Kasumi-1 (cell line): ENCODE results near the gene HRC.
"Not testable (repeated sequence)": the region's sequence is repeated elsewhere in the genome, so short reads cannot be mapped to it uniquely, and the experiment has no call there.

Experiments used
- DNase-seq, 2 experiments: peaks; one replicate each; lab custom pipeline; 2025; lab: John Stamatoyannopoulos, UW

Gene HRC, protein sequence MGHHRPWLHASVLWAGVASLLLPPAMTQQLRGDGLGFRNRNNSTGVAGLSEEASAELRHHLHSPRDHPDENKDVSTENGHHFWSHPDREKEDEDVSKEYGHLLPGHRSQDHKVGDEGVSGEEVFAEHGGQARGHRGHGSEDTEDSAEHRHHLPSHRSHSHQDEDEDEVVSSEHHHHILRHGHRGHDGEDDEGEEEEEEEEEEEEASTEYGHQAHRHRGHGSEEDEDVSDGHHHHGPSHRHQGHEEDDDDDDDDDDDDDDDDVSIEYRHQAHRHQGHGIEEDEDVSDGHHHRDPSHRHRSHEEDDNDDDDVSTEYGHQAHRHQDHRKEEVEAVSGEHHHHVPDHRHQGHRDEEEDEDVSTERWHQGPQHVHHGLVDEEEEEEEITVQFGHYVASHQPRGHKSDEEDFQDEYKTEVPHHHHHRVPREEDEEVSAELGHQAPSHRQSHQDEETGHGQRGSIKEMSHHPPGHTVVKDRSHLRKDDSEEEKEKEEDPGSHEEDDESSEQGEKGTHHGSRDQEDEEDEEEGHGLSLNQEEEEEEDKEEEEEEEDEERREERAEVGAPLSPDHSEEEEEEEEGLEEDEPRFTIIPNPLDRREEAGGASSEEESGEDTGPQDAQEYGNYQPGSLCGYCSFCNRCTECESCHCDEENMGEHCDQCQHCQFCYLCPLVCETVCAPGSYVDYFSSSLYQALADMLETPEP

GRCh38 chr19:49155005-49155819 lies at the start of gene HRC:
TSS of gene HRC (minus strand) at chr19:49155396. CDS start at chr19:49155237, 159 bp downstream.
- no peak for DNase-seq

DNA sequence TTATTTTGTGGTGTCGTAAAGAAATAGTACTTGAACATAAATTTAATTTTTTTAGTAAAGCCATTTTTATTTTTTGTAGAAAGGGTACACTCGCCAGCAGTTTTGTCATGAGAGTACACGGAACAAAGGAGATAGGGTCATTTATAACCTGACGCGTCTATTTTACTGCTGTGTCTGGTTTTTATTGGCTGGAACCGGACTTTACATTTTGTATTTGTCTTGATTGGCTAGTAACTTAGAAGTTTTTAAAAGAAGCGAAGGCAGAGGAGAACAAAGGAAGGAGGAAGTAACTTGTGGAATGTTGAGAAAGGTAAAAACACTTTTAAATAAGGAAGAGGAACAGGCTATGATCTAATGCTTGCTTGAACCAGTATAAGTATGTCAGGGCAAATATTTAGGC lies 45.8 kb upstream of the HRC start:
- DNase-seq, result no peak

GRCh38 chr19:49200238-49200862 lies 45.2 kb upstream of the HRC start:
- DNase-seq, result no peak

- DNase-seq, result no peak
Measured at GRCh38 chr19:49196527-49197240, 41.5 kb upstream of the HRC start.

- DNase-seq, result no peak
Measured at GRCh38 chr19:49194408-49194807, 39.2 kb upstream of the HRC start.

DNA sequence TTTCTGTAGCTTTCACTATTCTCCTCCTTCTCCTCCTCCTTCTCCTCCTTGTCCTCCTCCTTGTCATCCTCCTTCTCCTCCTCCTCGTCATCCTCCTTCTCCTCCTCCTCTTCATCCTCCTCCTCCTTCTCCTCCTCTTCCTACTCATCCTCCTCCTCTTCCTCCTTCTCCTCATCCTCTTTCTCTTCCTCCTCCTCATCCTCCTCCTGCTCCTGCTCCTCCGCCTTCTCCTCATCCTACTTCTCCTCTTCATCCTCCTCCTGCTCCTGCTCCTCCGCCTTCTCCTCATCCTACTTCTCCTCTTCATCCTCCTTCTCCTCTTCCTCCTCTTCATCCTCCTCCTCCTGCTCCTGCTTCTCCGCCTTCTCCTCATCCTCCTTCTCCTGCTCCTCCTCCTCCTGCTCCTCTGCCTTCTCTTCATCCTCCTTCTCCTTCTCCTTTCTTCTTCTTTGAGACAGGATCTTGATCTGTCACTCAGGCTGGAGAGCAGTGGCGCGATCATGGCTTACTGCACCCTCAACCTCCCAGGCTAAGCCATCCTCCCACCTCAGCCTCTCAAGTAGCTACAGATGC lies 38.7 kb upstream of the HRC start:
- no peak for DNase-seq

GRCh38 chr19:49190781-49191180 lies 35.6 kb upstream of the HRC start:
- no peak for DNase-seq

DNA sequence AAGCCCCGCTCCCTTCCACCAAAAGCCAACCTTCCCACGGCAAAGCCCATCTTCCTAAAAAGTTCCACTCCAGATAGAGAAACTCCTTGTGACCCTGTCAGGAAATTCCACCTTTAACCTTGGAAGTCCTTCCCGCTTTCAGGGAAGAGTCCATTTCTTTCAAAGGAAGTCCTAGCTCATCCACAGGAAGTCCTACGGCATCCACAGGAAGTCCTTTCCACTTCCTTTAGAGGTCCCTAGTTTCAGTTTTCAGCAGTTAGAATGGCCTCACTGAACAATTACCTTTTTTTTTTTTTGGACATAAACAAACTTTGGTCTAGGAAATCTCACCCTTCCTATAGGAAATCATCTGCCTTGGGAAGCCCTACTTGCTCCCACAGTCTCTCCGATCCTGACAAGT lies 34.1 kb upstream of the HRC start:
- DNase-seq, result no peak

GRCh38 chr19:49188626-49189200 lies 33.5 kb upstream of the HRC start:
- no peak for DNase-seq

- no peak for DNase-seq
Measured at GRCh38 chr19:49186108-49186507, 30.9 kb upstream of the HRC start.

DNA sequence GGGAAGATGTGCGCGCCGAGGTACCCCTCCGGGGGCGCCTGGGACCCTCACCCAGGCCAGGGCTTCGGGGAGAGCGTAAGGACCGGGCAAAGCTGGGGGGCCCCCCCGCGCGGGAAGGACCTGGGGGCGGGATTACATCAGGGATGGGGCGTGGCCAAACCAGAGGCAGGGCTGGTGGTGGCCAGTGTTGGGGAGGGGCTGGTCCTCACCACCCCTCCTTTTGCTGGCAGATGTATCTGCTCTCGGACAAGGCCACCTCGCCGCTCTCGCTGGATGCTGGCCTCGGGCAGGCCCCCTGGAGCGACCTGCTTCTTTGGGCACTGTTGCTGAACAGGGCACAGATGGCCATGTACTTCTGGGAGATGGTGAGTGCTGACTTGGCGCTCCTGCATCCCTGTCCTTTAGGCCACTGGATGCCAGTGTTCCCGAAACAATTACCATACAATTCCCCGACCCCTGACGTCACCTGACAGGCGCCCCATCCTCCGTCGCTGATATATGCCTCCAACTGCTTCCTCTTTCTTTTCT lies 27.7 kb upstream of the HRC start:
- no peak for DNase-seq

GRCh38 chr19:49182010-49182847 lies 27.0 kb upstream of the HRC start:
- not testable (repeated sequence) for DNase-seq

GRCh38 chr19:49180659-49181058 lies 25.5 kb upstream of the HRC start:
- DNase-seq, result no peak

DNA sequence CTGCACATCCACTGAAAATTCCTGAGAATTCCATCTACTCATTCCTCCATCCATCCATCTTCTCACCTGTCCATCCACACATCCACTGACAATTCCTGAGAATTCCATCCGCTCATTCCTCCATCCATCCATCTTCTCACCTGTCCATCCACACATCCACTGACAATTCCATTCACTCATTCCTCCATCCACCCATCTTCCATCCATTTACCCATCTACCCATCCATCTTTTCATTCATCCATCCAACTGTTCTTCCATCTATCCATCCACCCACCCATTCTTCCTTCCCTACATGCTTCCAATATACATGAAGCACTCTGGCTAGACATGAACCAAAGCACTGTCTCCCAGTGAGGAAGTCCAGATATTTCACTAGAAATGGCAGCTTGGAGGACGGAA lies 18.0 kb upstream of the HRC start:
- DNase-seq, result no peak

- DNase-seq, result no peak
Measured at GRCh38 chr19:49168421-49168820, 13.2 kb upstream of the HRC start.

- no peak for DNase-seq
Measured at GRCh38 chr19:49167857-49168409, 12.7 kb upstream of the HRC start.

DNA sequence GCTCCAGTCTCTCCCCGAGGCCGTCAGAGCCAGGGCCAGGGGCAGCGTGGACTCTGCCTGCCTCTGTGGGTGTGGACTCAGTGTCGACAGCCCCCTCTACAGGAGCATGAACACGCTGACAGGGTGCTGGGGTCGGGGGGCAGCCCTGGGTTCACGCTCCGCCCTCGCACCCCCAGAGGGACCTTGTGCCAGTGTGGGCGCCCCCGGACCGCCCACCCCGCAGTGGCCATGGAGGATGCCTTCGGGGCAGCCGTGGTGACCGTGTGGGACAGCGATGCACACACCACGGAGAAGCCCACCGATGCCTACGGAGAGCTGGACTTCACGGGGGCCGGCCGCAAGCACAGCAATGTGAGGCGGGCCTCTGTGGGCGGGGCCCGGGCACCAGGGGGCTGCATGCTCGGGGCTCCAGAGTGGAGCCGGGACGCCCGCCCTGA lies 10.7 kb upstream of the HRC start:
- DNase-seq, result no peak

DNA sequence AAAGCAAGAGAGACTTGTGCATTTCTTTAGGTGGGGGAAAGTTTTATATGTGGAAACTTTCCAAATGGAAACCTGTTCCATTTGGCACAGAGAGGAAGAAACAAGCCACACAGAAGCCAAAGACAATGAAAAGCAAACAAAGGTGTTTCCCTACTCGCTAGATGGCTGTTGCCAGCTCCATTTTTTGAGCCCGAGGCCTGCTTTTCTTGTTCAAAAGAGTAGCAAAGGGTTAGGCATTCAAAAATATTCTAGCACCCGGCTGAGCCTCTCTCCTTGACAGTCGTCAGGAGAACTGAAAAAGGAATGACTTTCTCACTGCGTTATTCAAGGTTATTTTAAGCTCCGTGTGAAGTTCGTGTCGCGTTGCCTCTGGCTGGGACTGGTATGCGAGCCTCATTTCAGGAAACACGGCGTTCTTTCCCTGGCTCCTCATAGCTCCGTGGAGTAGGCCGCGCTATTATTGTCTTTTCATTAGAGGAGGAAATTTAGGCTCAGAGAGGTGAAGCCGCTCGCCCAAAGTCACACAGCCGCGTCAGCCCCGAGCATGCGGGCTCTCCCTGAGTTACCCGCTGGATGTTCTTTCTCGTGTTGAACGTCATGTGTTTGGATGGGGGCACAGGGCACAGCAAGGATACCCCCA lies 10.0 kb upstream of the HRC start:
- no peak for DNase-seq

- no peak for DNase-seq
Measured at GRCh38 chr19:49161987-49162386, 6.8 kb upstream of the HRC start.
